GM21737 (cell line): Measurements from ENCODE around the gene KCNH5.

Source experiments
- ATAC-seq: cut with Tn5 transposase; IDR thresholded peaks from one replicate; pipeline ENCODE4 v1.9.1; 2021; ENCODE audit warnings: mild to moderate bottlenecking, moderate library complexity; ENCODE audit not compliant: unreplicated experiment

KCNH5 gene

DNA sequence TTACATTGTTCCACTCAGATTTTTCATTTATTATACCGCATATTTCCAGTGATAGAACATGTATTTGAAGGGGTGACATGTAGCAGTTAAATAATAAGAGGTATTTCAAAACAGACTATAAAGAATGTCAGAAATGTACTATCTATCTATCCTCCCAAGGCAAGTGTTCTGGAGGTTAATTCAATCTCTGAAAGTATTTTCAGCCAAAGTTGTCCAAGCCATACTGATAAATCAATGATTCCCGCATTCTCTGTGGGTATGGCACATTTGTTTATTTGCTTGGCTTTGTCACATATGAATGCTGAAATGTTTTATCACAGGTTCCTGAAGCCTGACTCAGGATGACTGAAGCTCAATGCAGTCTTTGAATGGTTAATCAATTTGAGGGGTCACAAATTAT is 35.8 kb downstream of the KCNH5 start:
- ATAC-seq = no peak

DNA sequence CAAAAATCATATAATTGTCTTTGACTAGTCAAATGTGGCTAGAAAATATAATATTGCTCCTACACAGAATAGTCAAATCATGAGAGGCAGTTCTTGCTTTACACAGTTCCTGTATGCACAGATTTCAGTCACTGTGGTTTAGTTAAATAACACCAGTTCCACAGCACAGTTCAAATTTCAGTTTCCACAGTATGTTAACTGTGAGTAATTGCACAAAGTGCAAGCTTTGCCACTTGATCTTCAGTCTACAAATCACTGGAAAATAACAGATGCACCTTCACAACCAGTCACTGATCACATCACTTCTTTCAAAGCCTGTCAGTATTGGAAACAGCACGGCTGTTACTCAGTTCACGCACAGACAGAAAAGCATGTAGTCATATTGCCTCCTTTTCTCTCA is 38.7 kb downstream of the KCNH5 start:
- no peak for ATAC-seq

DNA sequence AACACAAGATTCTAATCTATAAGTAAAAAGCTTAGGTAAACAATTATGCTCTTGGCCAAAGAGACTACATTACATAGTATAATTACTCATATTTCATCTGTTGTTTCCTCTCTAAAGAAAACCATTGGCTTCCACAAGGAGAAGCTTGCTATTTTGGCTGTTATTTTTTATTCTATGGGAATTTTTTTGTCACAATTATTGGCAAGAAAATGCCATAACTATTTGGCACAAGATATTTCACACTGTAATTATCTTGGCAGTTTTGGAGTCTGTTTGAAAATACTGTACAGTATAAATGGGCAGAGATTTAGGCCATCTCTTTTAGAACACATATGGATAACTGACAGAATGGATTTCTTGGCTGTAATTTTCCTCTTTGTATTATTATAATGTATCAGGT is 51.2 kb downstream of the KCNH5 start:
- no peak for ATAC-seq

DNA sequence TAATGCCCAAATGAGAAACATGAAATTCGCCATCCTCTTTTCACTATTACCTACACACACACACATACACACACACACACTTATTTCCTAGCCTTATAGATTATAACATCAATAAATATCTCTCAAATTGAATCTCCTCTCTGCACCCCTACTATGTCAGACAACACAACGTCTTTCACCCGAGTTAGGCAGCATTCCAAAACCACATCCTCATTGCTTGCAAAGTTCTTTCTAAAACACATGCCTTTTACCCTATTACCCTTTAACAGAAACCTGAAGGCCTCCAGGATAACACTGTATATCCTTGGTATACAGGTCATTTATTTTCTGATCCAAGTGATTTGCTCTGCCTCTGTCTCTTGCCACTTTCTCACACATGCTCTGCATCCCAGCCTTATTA is 56.3 kb downstream of the KCNH5 start:
- ATAC-seq = no peak

DNA sequence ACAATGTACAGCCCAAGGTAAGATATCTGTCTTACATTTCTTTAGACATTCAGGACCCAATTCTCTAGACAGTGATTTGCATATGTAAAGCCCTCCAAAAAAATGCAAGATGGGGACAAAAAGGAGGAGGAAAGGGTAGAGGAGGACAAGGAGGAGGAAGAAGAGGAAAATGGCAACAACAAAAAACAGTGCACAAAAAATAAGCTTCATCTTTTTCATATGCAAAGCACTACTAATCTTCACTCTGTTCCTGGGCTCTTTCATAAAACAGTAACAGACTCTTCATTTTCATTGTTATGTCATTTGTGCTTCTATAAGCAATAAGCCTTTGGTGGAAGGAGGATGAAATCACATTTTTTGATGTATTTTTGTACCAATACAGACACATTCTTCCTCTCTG is 61.4 kb downstream of the KCNH5 start:
- ATAC-seq = no peak

DNA sequence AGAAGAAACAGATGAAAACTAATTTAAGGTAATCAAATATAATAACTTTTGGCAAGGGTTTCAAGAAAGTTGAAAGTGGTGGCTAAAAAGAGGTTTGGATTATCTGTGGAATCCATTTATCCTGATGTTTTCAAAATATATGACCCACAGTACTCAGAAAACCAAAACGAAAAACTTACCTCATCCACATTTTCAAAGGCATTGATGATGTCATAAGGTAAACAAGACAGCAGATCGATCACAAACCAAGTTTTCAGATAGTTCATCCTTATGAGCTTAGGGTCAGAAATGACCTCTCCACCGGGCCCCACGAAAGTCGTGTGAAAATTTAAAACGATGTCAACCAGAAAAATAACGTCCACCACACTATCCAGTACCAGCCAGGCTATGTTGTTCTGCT is 64.6 kb downstream of the KCNH5 start:
- no peak for ATAC-seq

DNA sequence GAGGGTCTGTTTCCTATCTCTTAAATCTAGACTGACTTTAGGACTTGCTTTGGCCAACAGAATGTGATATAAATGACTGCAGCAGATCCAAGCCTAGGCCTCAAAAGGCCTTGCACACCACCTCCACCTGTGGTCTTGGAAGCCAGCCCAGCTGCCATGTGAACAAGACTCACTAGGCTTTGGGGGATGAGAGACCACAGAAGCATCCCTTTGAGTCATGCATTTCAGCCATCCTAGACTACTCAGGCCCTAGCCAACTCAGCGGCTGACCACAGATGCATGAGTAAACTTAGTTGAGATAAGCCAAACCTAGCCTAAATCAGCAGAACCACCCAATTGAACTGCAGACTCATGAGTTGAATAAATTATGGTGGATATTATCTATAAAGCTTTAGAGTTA is 87.7 kb downstream of the KCNH5 start:
- ATAC-seq = no peak

DNA sequence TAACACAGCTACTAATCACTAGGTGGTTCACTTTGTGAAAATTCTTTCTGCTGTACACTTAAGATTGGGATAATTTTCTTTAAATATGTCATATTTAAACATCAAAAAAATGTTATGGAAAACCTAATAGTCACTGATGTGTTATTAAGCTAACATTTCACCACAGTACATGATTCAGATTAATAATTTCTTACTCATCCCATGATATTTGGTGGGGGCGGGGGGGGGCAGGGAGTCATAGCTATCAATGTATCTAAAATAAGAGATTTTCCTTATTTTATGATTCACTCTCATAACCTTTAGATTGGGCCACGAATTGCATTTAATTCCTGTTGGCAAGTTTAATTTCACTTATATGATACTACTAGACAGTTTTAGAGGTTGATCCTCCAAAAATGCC is 88.8 kb downstream of the KCNH5 start:
- ATAC-seq = no peak

DNA sequence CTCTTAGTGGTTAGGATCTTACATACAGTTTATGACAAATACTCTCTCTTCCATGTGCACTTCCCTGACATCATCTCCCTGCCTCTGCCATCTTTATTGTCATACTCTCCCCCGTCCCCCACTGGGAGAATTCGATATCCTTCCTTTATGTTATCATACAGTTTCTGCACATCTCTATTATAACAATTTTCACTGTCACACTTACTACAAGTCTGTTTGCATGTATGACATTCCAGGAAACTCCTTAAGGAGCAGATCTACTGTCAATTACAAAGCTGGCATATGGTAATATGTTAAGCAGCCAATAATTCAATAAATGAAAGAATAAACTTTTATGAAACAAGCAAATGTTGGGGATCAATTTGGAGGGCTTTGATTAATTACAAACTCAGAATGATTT is 91.1 kb downstream of the KCNH5 start:
- no peak for ATAC-seq

DNA sequence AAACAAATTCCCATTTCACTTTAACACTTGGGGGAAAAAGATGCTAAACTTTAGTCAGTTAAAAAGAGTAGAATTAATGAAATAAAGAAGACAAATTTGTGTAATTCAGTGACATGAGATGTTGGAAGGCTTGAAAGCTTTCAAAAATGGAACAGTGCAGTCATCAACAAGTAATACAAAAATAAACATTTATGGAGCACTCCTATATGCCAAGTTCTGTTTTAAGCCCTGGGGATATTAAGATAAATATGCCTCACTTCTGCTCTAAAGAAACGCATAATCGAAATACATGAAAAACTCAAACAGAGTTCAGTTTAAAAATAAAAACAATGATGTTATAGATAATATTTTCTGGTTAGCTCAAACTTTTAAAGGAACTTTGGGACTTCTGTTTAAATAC is 93.0 kb downstream of the KCNH5 start:
- no peak for ATAC-seq

DNA sequence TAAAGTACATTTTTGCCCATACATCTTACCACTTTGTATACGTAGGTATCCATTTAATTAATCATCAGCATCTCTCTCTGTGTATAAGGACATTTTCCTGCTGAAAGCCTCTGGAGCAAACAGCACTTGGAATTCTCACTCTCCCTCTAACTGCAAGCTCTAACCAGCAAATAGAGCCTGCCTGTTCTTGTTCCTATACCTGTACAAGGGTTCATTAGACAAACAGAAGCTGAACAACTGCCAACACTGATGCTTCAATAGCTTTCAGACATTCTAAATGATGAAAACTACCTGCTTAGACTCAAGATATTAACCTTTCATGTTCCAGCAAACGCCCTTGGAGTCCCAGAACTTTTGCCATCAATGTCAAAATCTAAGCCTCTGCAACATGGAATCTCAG is 98.0 kb downstream of the KCNH5 start:
- ATAC-seq = no peak

DNA sequence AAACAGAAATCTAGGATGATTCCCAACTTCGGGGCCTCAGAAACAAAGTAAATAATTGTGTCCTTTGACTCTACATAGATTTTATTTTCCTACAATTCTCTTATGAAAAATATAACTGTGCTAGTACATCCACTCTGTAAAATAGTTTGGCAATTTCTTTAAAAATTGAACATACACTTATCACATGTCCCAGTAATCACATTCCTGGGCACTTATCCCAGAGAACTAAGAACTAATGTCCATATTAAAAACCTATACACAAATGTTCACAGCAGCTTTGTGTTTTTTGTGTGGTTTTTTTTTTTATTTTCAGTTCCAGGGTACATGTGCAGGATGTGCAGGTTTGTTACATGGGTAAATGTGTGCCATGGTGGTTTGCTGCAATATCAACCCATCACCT is 99.0 kb downstream of the KCNH5 start:
- ATAC-seq = no peak

DNA sequence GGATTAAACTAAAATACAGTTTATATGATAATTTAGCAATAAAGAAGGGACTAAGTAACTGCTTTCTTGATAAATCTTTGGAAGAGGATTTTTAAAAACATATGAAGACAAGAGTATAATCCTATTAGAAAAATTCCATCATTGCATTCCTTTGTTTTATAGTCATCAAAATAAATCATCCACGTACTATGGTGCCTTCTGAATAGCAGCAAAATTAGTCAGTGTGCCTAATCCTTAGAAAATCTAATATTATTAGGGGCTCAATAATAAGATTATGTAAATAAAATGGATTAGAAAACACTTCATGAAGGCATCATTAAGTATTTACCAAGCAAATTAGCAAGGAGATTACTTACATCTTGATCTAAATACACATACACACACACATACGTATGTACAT is 102.1 kb downstream of the KCNH5 start:
- ATAC-seq = no peak

DNA sequence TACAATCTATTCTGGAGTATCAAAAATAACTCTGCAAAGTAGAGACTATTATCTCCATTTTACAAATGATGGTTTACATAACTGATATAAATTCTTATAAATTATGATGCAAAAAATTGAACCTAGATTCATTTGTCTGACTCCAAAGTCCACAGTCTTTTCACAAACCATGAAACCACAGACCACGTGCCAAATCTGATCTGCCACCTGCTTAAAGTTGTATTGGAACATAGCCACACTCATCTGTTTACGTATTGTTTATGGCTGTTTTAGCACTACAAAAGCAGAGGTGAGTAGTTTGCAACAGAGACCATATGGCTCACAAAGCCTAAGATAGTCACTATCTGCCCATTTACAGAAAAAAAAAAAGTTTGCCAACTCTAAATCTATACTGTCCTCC is 105.3 kb downstream of the KCNH5 start:
- ATAC-seq = no peak

DNA sequence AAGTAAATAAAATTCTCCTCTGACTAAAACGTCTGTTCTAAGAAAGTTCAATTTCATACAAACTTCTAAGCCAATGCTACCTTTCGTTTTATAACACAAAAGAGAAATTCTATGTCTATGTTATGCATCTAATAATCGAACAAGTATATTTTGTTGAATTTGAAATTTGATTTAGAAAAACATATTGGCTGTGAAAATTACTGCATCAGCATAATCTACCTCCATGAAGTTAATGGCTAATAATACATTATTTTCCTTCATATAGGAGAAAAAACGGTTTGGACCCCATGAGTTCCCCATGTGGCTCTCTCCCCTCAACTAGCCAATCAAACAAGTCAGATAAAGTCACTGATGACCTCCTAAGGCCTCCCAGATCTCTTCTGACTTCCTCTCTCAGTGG is 106.5 kb downstream of the KCNH5 start:
- no peak for ATAC-seq

DNA sequence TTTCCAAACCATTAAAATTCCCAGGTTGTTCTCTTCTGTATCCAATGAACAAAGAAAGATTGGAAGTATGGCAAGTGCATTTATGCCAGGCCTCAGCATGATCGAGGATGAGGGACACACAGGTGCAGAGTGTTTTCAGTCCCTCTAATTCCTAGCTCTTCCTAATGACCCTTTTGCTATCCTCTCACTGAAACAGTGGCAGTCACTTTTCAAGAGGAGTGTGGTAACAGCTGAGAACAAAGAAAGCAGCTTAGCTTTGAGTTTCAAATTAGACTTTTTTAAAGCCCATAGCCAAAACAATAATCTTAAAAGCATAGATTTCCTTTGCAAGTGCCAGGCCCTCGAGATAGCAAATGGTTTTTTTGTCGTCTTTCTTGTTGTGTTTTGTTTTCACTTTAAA is 110.8 kb downstream of the KCNH5 start:
- no peak for ATAC-seq

DNA sequence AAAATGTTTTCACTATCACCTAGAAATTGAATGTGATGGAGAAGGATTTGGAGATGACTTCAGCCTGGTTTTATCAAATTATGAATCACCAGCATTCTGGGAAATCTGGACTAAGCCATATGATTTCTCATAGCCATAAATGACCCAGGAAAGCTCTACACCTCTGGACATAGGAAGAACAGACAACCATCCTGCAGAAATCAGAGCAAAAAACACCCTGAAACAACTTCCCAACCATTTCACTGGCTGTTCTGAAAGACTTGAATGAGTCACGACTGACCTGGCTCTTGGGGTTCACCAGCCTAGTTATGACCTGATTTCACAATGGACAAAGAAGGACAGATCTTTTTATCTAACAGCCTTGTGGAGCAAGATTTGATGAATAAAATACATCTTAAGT is 123.8 kb downstream of the KCNH5 start:
- ATAC-seq = no peak

DNA sequence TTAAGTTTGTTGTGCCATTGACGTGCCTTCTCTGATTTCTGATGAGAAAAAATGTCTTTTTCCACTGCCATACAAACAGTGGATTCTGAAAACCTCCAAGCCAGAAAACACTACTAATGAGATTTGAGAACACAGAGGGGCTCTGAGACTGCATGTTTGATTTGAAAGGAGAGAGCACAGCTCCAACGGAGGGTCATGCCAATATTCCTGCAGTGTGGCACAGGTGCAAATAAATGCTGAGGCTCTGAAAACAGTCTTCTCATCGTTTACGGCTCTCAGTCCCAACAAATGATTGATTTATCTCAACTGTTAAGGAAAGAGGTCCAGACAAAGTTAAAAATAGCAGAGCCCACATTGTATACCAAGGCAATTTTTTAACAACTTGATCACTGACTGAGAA is 128.7 kb downstream of the KCNH5 start:
- no peak for ATAC-seq

DNA sequence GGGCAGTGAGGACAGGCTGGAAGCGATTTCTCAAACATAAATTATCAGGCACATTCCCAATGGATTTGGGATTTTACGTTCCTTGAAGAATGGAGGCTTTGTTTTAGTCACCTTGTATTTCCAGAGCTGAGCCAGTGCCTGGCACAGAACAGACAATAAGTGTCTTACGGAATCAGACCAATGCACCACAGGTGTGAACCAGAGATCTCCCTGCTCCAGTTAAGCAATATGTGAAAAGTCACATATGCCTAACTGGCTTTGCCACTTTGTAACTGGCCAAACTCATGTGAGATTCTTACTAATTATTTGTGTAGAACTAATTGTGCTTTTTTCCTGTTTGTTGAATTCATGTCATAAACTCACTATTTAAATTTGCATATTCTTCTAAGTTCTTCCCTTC is 130.4 kb downstream of the KCNH5 start:
- no peak for ATAC-seq

DNA sequence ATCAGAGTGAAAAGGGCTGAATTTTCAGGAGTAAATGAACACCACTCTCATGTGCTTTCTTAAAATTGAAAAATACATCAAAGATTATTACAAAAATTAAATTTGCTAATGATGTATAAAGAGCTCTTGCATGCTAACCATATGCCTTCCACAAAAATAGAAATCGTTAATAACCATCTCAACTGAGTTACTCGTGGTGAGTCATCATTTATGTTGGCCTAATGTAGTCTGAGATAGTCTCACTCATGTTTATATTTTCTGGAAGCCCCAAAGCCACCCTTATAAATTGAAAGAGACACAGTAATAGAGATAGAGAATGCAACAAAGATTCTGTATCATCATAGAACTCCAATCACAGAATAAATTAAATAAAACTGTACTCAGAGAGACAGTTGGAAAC is 131.2 kb downstream of the KCNH5 start:
- no peak for ATAC-seq

DNA sequence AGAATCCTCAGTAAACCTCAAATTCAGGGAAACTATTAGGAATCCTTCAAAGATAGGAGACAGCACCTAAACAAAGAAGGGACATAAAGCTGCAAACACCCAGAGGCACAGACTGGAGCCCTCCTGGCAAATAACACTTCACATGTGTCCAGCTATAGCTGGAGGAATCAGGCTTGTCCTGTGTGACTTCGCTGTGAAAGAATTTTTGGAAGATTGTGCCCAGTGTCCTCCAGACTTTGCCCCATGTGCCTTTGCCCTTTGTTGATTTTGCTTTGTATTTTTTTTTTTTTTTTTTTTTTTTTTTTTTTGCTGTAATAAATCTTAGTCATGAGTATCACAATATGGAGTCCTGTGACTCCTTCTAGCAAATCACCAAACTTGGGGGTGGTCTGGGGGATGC is 136.8 kb downstream of the KCNH5 start:
- no peak for ATAC-seq

DNA sequence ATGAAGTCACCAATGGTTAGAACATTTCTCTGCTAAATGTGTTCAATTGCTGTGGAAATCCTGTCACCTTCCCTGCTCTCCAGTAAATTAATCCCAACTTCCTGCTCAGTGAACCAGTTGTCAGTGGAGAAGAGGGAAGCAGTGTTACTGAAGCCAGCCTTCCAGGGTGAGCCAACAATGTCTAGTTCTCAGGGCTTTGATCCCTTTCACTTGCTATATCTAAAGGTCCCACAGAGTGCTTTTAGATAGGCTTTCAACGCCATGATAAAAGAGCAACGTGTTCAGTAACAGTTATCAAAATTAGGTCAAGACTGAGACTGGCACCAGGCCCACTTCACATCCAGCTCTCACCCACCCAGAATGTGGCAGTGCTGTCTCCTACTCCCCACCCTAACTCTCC is 139.7 kb downstream of the KCNH5 start:
- no peak for ATAC-seq

DNA sequence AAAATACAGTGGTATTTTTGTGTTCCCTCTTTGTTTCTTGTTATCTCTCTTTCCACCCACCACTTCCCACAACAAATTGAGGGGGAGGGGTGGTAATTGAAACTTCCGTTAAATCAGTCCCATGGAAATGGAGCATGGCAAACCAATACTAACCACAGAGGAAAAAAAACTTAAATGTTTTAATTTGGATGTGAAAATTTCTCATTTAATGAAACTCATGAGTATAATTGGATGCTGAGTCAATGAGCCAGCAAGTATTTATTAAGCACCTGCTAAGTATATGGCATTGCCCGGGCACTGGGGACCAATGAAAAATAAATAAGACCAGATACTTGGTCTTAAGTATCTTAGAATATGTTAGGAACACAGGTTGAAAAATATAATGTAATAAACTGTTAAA is 147.5 kb downstream of the KCNH5 start:
- ATAC-seq = no peak

DNA sequence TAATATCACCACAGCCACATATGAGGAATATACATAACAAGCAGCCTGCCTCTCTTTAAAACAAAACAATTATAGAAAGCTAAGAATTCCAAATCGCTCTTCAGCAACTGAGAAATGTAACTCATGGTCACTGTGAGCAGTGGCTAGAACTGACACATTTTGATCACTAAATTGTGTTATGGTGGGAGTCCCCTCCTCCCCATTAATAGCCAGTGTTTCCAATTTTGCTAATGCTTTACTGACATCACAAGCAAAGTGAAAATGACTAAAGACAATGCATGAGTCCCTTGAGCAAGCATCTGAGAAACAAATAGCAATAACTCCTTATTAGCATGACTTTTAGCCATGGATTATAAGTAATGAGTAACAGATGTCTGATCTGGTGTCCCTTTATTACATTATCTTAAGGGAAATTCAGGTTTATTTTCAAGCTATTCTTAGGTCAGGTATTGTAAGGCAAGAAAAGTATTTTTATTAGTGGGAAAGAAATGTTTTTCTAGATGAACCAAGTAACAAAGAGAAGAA is 148.3 kb downstream of the KCNH5 start:
- ATAC-seq = no peak
